ENCODE measurements around the gene BRSK2.

BRSK2 gene

GRCh38 chr11:1456176-1456575, 66.4 kb downstream of the BRSK2 start:
- Histone ChIP-seq H3K79me1 (ENCODE audit: low read length) (no peaks in the 10 kb centered on the region), H2BK5ac (ENCODE audit: low read length) (no peak overlapping the region), H3K56ac (ENCODE audit: low read length) (no peak overlapping the region), H3K4me1 (ENCODE audit: control insufficient read depth, low read depth, low read length) (no peaks in the 10 kb centered on the region), H3K23ac (ENCODE audit: low read length) (no peak overlapping the region), H4K5ac (ENCODE audit: low read length) (no peak overlapping the region), H3K79me2 (ENCODE audit: control insufficient read depth, insufficient read depth, low read length) (no peaks in the 10 kb centered on the region), H2BK15ac (replicated peaks; ENCODE audit: low read depth) (no peak overlapping the region), H3K4me3 (ENCODE audit: low read length) (no peak overlapping the region), H3K4ac (ENCODE audit: low read depth, low read length) (no peak overlapping the region), H3K27me3 (ENCODE audit: insufficient read depth, low read length, poor library complexity) (no peaks in the 10 kb centered on the region), H3K9ac (ENCODE audit: low read length) (no peak overlapping the region), H3K18ac (ENCODE audit: low read length) (no peak overlapping the region), H3K4me2 (ENCODE audit: low read length) (no peak overlapping the region), H2AK5ac (ENCODE audit: low read length) (no peak overlapping the region), H4K8ac (ENCODE audit: low read depth, low read length) (no peak overlapping the region), H3K27ac (ENCODE audit: low read depth, low read length) (no peak overlapping the region), H3K36me3 (ENCODE audit: control insufficient read depth, insufficient read depth, low read length) (no peaks in the 10 kb centered on the region), H2BK120ac (ENCODE audit: low read depth, low read length) (no peak overlapping the region)
- WGBS (ENCODE audit: extremely low coverage, insufficient coverage, low lambda C conversion rate): no CpG with 5 or more reads among the region's 22 CpGs
- no peak for DNase-seq

- no peaks in the 10 kb centered on the region for H3K79me2 ChIP-seq (ENCODE audit: control insufficient read depth, insufficient read depth, low read length)
- no peaks in the 10 kb centered on the region for H3K27me3 ChIP-seq (ENCODE audit: insufficient read depth, low read length, poor library complexity)
- H3K4me2 ChIP-seq (ENCODE audit: low read length): no peak overlapping the region
- no peak overlapping the region for H2BK15ac ChIP-seq (replicated peaks; ENCODE audit: low read depth)
- no peak overlapping the region for H2AK5ac ChIP-seq (ENCODE audit: low read length)
- H3K79me1 ChIP-seq (ENCODE audit: low read length): no peaks in the 10 kb centered on the region
- H2BK120ac ChIP-seq (ENCODE audit: low read depth, low read length): no peak overlapping the region
- H3K4me3 ChIP-seq (ENCODE audit: low read length): no peak overlapping the region
- no peak overlapping the region for H3K23ac ChIP-seq (ENCODE audit: low read length)
- H3K56ac ChIP-seq (ENCODE audit: low read length): no peak overlapping the region
- no peak overlapping the region for H3K18ac ChIP-seq (ENCODE audit: low read length)
- DNase-seq: no peak
- H3K4ac ChIP-seq (ENCODE audit: low read depth, low read length): no peak overlapping the region
- WGBS (ENCODE audit: extremely low coverage, insufficient coverage, low lambda C conversion rate): no CpG with 5 or more reads among the region's 44 CpGs
- no peak overlapping the region for H4K8ac ChIP-seq (ENCODE audit: low read depth, low read length)
- H3K36me3 ChIP-seq (ENCODE audit: control insufficient read depth, insufficient read depth, low read length): no peaks in the 10 kb centered on the region
- H2BK5ac ChIP-seq (ENCODE audit: low read length): no peak overlapping the region
- no peak overlapping the region for H3K9ac ChIP-seq (ENCODE audit: low read length)
- H3K4me1 ChIP-seq (ENCODE audit: control insufficient read depth, low read depth, low read length): no peaks in the 10 kb centered on the region
- no peak overlapping the region for H3K27ac ChIP-seq (ENCODE audit: low read depth, low read length)
- no peak overlapping the region for H4K5ac ChIP-seq (ENCODE audit: low read length)
Observed at GRCh38 chr11:1456596-1457325, 67.0 kb downstream of the BRSK2 start.

- Histone ChIP-seq H2BK5ac (ENCODE audit: low read length) (no peak overlapping the region), H3K36me3 (ENCODE audit: control insufficient read depth, insufficient read depth, low read length) (no peaks in the 10 kb centered on the region), H3K79me2 (ENCODE audit: control insufficient read depth, insufficient read depth, low read length) (no peaks in the 10 kb centered on the region), H3K4ac (ENCODE audit: low read depth, low read length) (no peak overlapping the region), H2BK120ac (ENCODE audit: low read depth, low read length) (no peak overlapping the region), H3K18ac (ENCODE audit: low read length) (no peak overlapping the region), H3K4me1 (ENCODE audit: control insufficient read depth, low read depth, low read length) (no peaks in the 10 kb centered on the region), H3K56ac (ENCODE audit: low read length) (no peak overlapping the region), H4K8ac (ENCODE audit: low read depth, low read length) (no peak overlapping the region), H3K9ac (ENCODE audit: low read length) (no peak overlapping the region), H2BK15ac (replicated peaks; ENCODE audit: low read depth) (no peak overlapping the region), H3K4me2 (ENCODE audit: low read length) (no peak overlapping the region), H3K79me1 (ENCODE audit: low read length) (no peaks in the 10 kb centered on the region), H3K23ac (ENCODE audit: low read length) (no peak overlapping the region), H3K4me3 (ENCODE audit: low read length) (no peak overlapping the region), H4K5ac (ENCODE audit: low read length) (no peak overlapping the region), H3K27ac (ENCODE audit: low read depth, low read length) (no peak overlapping the region), H2AK5ac (ENCODE audit: low read length) (no peak overlapping the region), H3K27me3 (ENCODE audit: insufficient read depth, low read length, poor library complexity) (no peaks in the 10 kb centered on the region)
- WGBS (ENCODE audit: extremely low coverage, insufficient coverage, low lambda C conversion rate): no CpG with 5 or more reads among the region's 13 CpGs
- DNase-seq: no peak
Observed at GRCh38 chr11:1457326-1457680, 67.6 kb downstream of the BRSK2 start.

GRCh38 chr11:1457856-1458255, 68.1 kb downstream of the BRSK2 start:
- Histone ChIP-seq H2AK5ac (ENCODE audit: low read length) (no peak overlapping the region), H4K8ac (ENCODE audit: low read depth, low read length) (no peak overlapping the region), H2BK5ac (ENCODE audit: low read length) (no peak overlapping the region), H4K5ac (ENCODE audit: low read length) (no peak overlapping the region), H2BK120ac (ENCODE audit: low read depth, low read length) (no peak overlapping the region), H3K4me3 (ENCODE audit: low read length) (no peak overlapping the region), H3K36me3 (ENCODE audit: control insufficient read depth, insufficient read depth, low read length) (no peaks in the 10 kb centered on the region), H3K4me2 (ENCODE audit: low read length) (no peak overlapping the region), H3K79me2 (ENCODE audit: control insufficient read depth, insufficient read depth, low read length) (no peaks in the 10 kb centered on the region), H3K4ac (ENCODE audit: low read depth, low read length) (no peak overlapping the region), H3K9ac (ENCODE audit: low read length) (no peak overlapping the region), H3K56ac (ENCODE audit: low read length) (no peak overlapping the region), H3K18ac (ENCODE audit: low read length) (no peak overlapping the region), H3K23ac (ENCODE audit: low read length) (no peak overlapping the region), H2BK15ac (replicated peaks; ENCODE audit: low read depth) (no peak overlapping the region), H3K79me1 (ENCODE audit: low read length) (no peaks in the 10 kb centered on the region), H3K27ac (ENCODE audit: low read depth, low read length) (no peak overlapping the region), H3K4me1 (ENCODE audit: control insufficient read depth, low read depth, low read length) (no peaks in the 10 kb centered on the region), H3K27me3 (ENCODE audit: insufficient read depth, low read length, poor library complexity) (no peaks in the 10 kb centered on the region)
- no peak for DNase-seq
- no CpG with 5 or more reads among the region's 18 CpGs for WGBS (ENCODE audit: extremely low coverage, insufficient coverage, low lambda C conversion rate)

- H3K4me2 ChIP-seq (ENCODE audit: low read length): no peak overlapping the region
- no peak overlapping the region for H3K23ac ChIP-seq (ENCODE audit: low read length)
- no peak overlapping the region for H4K8ac ChIP-seq (ENCODE audit: low read depth, low read length)
- H3K4me3 ChIP-seq (ENCODE audit: low read length): no peak overlapping the region
- H3K79me1 ChIP-seq (ENCODE audit: low read length): no peaks in the 10 kb centered on the region
- WGBS (ENCODE audit: extremely low coverage, insufficient coverage, low lambda C conversion rate): no CpG with 5 or more reads among the region's 18 CpGs
- no peak overlapping the region for H3K56ac ChIP-seq (ENCODE audit: low read length)
- H3K4ac ChIP-seq (ENCODE audit: low read depth, low read length): no peak overlapping the region
- H3K27ac ChIP-seq (ENCODE audit: low read depth, low read length): no peak overlapping the region
- no peak overlapping the region for H3K9ac ChIP-seq (ENCODE audit: low read length)
- no peaks in the 10 kb centered on the region for H3K4me1 ChIP-seq (ENCODE audit: control insufficient read depth, low read depth, low read length)
- no peak overlapping the region for H3K18ac ChIP-seq (ENCODE audit: low read length)
- H3K36me3 ChIP-seq (ENCODE audit: control insufficient read depth, insufficient read depth, low read length): no peaks in the 10 kb centered on the region
- no peak overlapping the region for H2BK5ac ChIP-seq (ENCODE audit: low read length)
- H2AK5ac ChIP-seq (ENCODE audit: low read length): no peak overlapping the region
- no peak overlapping the region for H2BK120ac ChIP-seq (ENCODE audit: low read depth, low read length)
- H3K27me3 ChIP-seq (ENCODE audit: insufficient read depth, low read length, poor library complexity): no peaks in the 10 kb centered on the region
- peak; percentile 43 for DNase-seq
- H3K79me2 ChIP-seq (ENCODE audit: control insufficient read depth, insufficient read depth, low read length): no peaks in the 10 kb centered on the region
- no peak overlapping the region for H2BK15ac ChIP-seq (replicated peaks; ENCODE audit: low read depth)
- H4K5ac ChIP-seq (ENCODE audit: low read length): no peak overlapping the region
Observed at GRCh38 chr11:1458340-1459218, 68.8 kb downstream of the BRSK2 start.

Measured in mesendoderm (in vitro differentiated cells).